GM21360 (cell line): Measurements from ENCODE around the gene TASL.
A peak's percentile ranks its signal among the peaks of the same experiment; 100 is the strongest.
"Not testable (repeated sequence)": the region's sequence is repeated elsewhere in the genome, so short reads cannot be mapped to it uniquely, and the experiment has no call there.

Experiments used
- ATAC-seq: cut with Tn5 transposase; IDR thresholded peaks from one replicate; pipeline ENCODE4 v1.9.1; 2021; ENCODE audit warnings: mild to moderate bottlenecking, moderate library complexity; ENCODE audit not compliant: unreplicated experiment

Gene TASL

DNA sequence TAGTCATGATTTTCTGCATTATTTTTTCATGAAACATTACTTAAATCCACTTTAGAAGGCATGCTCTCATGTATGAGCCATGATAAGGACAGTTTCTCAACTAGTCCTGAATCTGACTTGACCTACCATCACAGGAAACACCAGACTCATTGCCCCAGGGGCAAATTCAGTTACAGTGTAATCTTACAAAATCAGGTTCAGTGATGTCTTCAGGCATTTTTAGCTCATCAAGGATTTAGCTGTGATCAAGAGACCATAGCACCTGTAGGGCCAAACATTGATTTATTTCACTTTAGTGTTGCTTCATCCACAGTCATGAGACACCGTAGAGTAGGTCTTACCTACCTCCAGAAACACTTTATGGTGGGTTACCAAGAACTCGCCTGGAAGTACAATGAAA lies 3.1 kb upstream of the TASL start:
- no peak for ATAC-seq

DNA sequence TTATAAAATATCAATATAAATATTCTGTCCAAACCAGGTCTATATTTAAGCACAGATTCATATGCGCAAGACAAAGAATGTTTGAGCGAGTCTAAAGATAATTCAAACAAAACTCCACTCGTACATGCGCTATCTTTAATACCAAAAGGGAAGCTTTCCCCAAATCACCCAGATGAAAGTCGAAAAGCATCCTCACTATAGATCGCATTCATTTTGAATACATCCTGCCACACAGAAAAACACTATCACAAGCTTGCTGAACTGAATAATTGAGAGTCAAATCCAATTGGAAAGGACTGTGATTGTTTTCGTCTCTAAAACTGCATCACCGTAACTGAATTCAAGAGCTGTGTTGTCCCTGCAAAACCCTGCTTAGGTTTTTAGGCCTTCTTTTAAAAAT lies 685 bp downstream of the TASL start:
- no peak for ATAC-seq

DNA sequence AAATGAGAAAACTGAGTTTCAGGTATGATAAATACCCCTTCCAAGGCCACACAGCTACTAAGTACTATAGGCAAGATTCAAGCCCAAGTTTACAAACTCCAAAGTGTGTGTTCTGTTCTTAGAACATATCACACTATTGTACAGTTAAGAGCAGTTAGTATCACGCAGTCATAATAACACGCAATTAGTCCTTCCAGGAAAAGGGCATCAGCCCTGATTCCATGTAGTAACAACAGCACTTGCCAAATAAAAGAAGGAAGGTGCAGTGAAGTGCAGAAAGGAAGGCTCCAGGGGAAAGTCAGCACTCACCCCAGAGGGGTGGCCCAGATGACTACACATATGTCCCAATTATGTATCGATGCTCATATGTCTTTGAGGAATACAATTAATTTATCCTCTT lies 4.4 kb downstream of the TASL start:
- no peak for ATAC-seq

DNA sequence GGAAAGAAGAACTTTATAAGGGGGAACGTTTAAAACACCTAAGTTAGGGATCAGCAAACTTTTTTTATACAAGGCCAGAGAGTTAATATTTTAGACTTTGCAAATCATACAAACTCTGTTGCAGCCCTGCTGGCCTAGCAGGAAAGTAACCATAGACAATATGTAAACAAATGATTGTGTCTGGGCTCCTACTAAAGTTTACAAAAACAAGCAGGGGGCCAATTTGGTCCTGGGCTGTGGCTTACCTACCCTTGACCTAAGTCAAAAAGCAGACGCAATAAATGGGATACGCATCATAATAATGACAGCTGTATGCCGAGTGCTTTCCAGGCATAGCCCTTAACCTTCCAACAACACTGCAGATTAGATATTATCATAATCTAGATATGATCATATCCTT lies 4.9 kb downstream of the TASL start:
- no peak for ATAC-seq

DNA sequence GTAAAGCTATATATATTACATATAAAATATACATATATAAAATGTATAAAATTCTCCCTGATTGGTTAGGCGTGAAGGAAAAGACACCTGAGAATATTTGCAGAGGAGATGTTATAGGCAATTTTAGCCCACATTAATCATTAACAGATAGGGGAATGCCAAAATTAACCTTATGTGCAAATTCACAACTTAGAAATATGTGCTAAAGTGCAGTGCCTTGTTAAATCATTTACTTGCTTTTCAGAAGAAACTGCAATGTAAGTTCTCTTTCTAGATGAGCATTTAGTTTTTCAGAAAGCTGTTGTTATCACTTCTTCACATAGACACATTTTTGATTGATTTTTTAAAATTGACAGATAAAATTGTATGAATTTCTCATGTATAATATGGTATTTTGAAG lies 5.6 kb downstream of the TASL start:
- no peak for ATAC-seq

DNA sequence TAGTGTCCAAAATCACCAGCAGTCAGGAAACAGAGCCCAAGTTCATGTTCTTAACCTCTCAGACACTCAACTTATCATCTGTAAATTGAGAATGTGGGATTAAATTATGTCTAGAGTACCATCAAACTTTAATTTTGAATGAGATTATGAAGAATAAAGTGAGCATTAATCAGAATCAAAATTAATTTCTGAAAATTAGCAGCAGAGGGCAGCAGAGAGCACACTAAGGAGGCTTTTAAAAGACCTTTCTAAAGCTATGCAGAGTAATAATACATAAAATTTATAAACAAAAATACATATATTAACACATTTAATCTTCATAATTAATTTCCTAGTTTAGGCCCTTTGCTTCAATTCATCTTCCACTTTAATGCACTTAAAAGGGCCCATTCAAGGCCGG lies 7.1 kb downstream of the TASL start:
- ATAC-seq = no peak

DNA sequence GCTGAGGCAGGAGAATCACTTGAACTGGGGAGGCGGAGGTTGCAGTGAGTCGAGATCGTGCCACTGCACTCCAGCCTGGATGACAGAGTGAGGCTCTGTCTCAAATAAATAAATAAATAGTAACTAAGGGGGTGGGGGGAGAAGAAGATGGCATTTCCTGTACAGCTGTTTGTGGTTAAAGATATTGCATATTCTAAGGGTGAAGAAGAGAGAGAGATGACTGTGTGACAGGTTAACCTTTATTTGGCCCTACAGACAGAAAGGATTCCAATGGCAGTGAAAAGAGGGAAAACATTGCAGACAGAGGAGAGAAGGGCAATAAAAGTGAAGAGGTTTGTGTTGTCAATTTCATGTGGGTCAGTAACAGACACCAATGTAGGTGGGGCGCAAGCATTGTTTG lies 9.4 kb downstream of the TASL start:
- ATAC-seq = peak; percentile 61

DNA sequence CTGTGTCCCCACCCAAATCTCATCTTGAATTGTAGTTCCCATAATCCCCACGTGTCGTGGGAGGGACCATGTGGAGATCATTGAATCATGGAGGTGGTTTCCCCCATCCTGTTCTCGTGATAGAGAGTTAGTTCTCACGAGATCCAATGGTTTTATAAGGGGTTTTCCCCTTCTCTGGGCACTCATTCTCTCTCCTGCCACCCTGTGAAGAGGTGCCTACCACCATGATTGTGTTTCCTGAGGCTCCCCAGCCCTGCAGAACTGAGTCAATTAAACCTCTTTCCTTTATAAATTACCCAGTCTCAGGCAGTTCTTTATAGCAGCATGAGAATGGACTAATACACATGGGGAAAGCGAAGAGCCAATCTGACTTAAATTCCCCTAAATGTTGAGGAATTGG lies 14.5 kb downstream of the TASL start:
- not testable (repeated sequence) for ATAC-seq

DNA sequence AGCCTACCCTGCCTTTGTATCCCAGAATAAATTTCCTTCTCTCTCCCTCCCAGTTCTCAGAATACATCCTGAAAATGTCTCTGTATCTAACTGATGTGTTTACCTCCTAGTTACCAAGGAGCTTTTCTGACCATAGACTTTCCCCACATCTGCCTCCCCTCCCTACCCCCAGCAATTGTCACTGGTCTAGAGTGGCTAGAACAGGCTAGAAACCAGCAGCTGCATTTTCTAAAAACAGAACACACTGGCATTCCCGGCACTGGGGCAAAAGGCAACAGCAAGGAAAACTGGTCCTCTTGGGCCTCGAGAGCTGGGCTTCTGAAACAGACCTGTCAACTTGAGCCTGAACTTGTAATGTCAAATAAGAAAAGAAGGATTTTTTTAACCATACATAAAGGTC lies 16.4 kb downstream of the TASL start:
- ATAC-seq = no peak

DNA sequence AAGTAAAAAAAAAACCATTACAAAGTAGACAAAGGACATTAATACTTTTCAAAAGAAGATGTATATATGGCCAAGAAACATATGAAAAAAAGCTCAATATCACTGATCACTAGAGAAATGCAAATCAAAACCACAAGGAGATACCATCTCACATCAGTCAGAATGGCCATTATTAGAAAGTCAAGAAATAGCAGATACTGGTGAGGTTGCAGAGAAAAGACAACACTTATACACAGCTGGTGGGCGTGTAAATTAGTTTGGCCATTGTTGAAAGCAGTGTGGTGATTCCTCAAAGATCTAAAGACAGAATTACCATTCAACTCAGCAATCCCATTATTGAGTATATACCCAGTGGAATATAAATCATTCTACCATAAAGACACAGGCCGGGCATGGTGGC lies 39.3 kb downstream of the TASL start:
- no peak for ATAC-seq

DNA sequence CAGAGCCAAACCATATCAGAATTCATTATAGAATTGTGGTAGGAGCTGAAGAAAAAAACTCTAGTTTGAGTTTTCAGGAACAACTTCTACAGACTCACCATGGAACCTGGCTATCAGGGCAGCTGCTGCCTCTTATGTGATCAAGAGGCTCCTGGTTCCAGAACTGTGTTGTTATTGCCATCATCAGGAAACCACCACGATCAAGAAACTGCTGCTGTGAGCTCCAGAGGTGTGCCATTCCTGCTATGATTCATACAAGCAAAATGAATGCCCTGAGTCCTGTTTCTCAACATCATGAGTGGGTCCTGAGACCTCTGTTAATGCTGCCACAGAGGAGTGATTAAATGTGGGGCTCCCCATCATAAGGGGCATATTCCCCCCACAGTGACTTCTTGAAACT lies 43.7 kb downstream of the TASL start:
- ATAC-seq = no peak

DNA sequence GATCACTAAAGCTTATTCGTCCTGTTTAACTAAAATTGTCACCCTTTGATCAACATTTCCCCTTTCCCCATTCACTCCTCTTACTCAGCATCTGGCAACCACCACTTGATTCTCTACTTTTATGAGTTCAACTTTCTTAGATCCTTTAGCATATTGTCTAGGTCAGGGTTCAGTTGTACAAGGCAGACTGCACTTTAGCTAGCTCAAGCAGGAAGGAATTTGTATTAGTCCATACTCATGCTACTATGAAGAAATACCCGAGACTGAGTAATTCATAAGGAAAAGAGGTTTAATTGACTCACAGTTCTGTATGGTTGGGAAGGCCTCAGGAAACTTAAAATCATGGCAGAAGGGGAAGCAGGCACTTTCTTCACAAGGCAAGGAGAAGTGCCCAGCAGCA lies 44.3 kb downstream of the TASL start:
- ATAC-seq = no peak

DNA sequence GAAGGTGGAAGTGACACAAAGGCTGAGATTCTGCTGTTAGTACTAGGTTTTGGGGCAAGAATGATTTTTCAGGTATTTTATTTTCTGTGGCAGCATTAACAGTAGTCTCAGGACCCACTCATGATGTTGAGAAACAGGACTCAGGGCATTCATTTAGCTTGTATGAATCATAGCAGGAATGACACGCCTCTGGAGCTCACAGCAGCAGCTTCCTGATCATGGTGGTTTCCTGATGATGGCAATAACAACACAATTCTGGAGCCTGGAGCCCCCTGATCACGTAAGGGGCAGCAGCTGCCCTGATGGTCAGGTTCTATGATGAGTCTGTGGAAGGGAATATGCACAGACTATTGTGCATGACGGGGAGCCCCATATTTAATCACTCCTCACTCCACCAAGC lies 47.0 kb downstream of the TASL start:
- ATAC-seq = no peak

DNA sequence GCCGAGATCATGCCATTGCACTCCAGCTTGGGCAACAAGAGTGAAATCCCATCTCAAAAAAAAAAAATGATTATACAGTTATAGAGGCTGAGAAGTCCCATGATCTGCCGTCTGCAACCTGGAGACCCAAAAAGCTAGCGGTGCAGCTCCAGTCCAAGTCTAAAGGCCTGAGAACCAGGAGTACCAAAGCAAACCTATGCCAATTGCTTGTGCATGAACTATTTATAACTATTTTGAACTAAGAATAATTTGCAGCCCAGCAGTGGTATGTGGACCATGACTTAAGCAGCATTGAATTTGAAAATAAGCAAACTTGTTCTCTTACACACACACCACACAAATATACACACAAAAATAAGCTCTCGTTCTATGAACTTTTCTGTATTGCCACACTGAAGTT lies 51.8 kb downstream of the TASL start:
- no peak for ATAC-seq

DNA sequence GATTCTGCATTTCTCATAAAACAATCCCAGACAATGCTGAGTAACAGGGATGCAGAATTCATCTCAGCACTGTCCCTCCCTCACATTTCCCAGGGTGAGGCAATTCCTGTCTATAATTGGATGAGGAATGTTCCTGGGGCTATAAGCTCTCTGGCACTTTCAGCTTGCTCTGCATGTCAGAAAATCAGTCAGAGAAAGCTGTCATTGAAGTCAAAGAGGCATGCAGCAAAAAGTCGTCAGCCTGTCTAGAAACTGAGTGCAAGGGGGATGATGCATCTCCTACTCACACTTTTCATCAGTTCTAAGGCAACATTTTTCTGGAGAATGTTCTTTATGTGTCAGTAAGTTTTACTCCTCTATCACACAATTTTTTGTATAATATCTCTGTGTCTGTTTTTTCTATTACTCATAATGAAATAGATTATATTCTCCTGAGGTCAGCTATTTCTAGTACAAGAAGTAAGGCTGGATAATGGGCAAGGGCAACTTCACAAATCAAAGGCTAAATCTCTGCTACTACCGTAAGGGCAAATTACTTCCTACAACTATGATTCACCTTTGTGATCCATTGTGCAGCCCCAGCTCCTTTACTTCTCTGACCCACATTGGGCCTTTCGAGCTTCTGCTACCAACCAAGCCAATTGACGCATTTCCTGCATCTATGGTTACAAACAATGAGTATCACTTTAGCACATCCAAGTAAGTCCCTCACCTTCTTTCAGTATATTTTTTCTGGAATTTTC lies 56.0 kb downstream of the TASL start:
- ATAC-seq = no peak

DNA sequence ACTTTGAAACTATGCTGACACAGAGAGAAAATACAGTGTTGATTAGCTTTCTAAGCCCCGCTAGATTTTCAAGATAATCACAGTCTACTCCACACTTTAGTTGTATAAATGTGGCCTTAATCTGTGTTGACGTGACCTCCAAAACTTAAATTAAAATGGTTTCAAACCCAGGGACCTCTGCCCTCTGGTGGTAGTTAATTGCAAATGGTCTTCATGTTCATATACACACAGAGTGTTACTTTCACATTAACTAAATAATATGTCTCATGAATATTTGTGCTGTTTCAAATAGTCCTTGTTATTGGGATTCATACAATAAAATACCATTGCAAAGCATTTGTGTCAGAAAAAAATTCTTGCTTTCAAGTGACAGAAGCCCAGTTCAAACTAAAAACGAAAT lies 64.3 kb downstream of the TASL start:
- no peak for ATAC-seq
